CD4-positive, alpha-beta T cell treated with Interleukin-17A for 1 hour (primary cell): ENCODE data around the gene MISFA.
"Not testable (repeated sequence)": the region's sequence is repeated elsewhere in the genome, so short reads cannot be mapped to it uniquely, and the experiment has no call there.

Experiments
- DNase-seq: peaks from one replicate; pipeline ENCODE4 v3.0.0-alpha.2; 2020

Gene MISFA

GRCh38 chr11:18618342-18619025, 18.9 kb downstream of the MISFA start:
- DNase-seq: no peak

GRCh38 chr11:18623707-18624106, 24.1 kb downstream of the MISFA start:
- no peak for DNase-seq

DNA sequence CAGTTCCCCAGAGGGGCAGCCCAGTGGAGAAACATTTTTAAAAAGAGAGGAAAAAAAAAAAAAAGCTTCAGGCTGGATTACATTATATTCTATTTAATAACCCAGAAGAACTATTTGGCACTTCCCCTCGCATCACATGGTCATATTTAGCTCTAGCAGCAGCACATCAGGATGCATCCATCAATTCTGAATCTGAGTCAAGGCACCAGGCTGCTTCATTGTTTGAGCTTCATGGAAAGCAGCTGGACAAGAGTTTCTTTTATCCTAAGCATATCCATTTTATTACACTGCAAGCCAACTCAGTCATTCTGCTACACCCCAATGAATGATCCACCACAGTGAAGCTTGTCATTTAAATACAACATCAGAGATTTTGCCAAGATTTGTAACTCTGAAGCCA, 24.6 kb downstream of the MISFA start:
- no peak for DNase-seq

DNA sequence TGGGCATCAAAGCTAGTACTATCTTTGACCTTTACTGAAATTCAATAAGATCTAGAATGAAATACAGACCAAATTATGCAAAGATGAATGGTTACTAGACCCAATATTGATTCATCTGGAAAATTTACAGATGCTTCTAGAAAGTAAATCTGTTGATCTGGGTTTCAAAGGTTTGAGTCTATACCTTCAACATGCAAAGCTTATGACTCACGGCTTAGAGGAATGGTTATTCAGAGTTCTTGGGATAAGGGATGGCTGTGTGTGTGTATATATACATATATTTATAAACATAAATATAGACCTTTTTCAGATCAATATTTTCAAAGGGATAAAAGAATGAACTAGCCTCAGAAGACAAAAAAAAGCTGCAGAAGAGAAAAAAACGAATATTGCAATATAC, 33.3 kb downstream of the MISFA start:
- no peak for DNase-seq

- DNase-seq: peak; percentile 30
Observed at GRCh38 chr11:18633256-18634139, 33.9 kb downstream of the MISFA start.

GRCh38 chr11:18634140-18635032, 34.8 kb downstream of the MISFA start, which contains the start of gene SPTY2D1:
Gene SPTY2D1 (minus strand): TSS chr11:18634342. CDS start chr11:18634257, 85 bp downstream.
- DNase-seq: peak; percentile 99

GRCh38 chr11:18641677-18642076, 42.1 kb downstream of the MISFA start:
- no peak for DNase-seq

- DNase-seq: not testable (repeated sequence)
Observed at GRCh38 chr11:18643034-18643433, 43.4 kb downstream of the MISFA start.

DNA sequence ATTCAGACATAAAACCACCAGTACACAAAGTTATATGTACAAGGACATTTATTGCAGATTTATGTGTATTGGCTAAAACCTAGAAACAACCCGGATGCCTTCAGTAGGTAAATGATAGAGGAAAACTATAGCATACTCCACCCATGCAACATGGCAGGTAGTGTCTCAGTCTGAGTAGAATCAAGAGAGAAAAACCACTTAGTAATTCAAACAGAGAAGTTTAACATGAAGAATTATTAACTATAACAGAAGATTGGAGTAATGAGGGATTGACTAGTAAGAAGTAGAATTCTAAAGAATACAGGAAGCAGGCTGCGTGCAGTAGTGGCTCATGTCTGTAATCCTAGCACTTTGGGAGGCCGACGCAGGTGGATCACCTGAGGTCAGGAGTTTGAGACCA, 50.8 kb downstream of the MISFA start:
- DNase-seq: no peak

DNA sequence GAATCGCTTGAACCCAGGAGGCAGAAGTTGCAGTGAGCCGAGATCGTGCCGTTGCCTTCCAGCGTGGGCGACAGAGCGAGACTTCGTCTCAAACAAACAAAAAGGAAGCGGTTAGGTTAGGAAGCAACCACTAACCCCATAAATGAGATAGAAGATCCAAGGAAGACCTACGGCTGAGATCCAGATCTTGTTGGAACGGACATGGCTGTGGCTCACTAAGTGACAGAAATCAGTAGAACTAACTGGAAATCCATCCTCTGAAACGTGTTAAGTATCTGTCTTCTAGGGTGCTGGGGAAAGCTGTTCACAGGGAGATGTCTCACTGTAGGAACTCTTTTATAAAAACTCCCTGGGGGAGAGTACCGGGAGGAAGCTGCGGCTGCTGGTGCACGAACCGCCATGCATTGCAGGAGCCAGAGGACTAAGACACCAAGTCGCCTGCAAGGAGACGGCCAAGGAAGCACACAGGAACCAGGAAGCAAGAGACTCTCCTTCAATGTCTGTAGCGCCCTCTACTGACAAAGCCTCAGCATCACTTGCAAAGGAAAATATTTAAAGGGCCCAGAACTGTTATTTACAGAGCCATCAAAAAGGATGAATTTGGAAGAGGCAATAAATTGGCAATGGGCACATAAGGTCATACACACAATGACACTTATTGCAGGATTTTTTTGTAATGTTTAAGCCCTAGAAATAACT, 51.4 kb downstream of the MISFA start:
- peak; percentile 71 for DNase-seq
